ENCODE measurements around the gene BANF2. TPM values are rescaled to one million over a fixed set of nuclear protein-coding genes. Genes with fewer than 3 reads are reported as not detected.
A peak's percentile ranks its signal among the peaks of the same experiment; 100 is the strongest.

BANF2 gene
- total and polyA plus RNA-seq, 2 of the 13 experiments (the other 11 are each of a cell fraction or from before 2014, with no cell fraction given): 0.35 TPM; not detected in 1

- TF ChIP-seq MEF2D (CRISPR knock-in tag; IDR thresholded peaks at IDR 0.05): peak; percentile 97
- TF ChIP-seq TBP (CRISPR knock-in tag; IDR thresholded peaks at IDR 0.05): peak; percentile 84; the same call in 1 of the 2 replicates
- TF ChIP-seq SSRP1 (CRISPR knock-in tag; IDR thresholded peaks at IDR 0.05): no peak
- TF ChIP-seq BATF2 (CRISPR knock-in tag; IDR thresholded peaks at IDR 0.05): no peak
- no peak; the same call in none of the 2 replicates for TF ChIP-seq ZNF274 (CRISPR knock-in tag; IDR thresholded peaks at IDR 0.05)
- TF ChIP-seq UBTF (CRISPR knock-in tag; IDR thresholded peaks at IDR 0.05): peak; percentile 83
- peak; percentile 92 for TF ChIP-seq ZNF605 (CRISPR knock-in tag; IDR thresholded peaks at IDR 0.05)
- TF ChIP-seq KDM1A (CRISPR knock-in tag; IDR thresholded peaks at IDR 0.05): peak; percentile 60; the same call in 1 of the 2 replicates
- 0 out of 2 replicates have a peak, but pooled peaks have one; percentile 32 for TF ChIP-seq ZSCAN25 (CRISPR knock-in tag; IDR thresholded peaks at IDR 0.05)
- TF ChIP-seq STAG1 (CRISPR knock-in tag; IDR thresholded peaks at IDR 0.05): peak; percentile 48
- no peak for TF ChIP-seq ZNF674 (CRISPR knock-in tag; IDR thresholded peaks at IDR 0.05; ENCODE audit: low read depth)
- TF ChIP-seq NFYB (CRISPR knock-in tag; IDR thresholded peaks at IDR 0.05): 0 out of 2 replicates have a peak, but pooled peaks have one; percentile 16
- no peak for TF ChIP-seq CHD2 (IDR thresholded peaks at IDR 0.05; ENCODE audit: low read depth, low read length)
Observed at GRCh38 chr20:17684077-17684888, 15.5 kb upstream of the BANF2 start (continued).

Measured in HepG2 (cell line).